GM23248 (cell line): ENCODE measurements around the gene LRAT.

Source experiments
- EZH2 ChIP-seq: fragments of 200-600 bp; sonication (generic); IDR thresholded peaks from 2 replicates; pipeline ENCODE4 v1.6.1; 2018; ENCODE audit warnings: antibody characterized with exemption, mild to moderate bottlenecking; ENCODE audit not compliant: insufficient read depth, poor library complexity, severe bottlenecking
- EZH2phosphoT487 ChIP-seq: fragments of 200-600 bp; sonication (generic); IDR thresholded peaks from 2 replicates; pipeline ENCODE4 v1.6.1; 2018; ENCODE audit warnings: antibody characterized with exemption, moderate library complexity, mild to moderate bottlenecking, low read depth; ENCODE audit not compliant: insufficient read depth

DNA sequence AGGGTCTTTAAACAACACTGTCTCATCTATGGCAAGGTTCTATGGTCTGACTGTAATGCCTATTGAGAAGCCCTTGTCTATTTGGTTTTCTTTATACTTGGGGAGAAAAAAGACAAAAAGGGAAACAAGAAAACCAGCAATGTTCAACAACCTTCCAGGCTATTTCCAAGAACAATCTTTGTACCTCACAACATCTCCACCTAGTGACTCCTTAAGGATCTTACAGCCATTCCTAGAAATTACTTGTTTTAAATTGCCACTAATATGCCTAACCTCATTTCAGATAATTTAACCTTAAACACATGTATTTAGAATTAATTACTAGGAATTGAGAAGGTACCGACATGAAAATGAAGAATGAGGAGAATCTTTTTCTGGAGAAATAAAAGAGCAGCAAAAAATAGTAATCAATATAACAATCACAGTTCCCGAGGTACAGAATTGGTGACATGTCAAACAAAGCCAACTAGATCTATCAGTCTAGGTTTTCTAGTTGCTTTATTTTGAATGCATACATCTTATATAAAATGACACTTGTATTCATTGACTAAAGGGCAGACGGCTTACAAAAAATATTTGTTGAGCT is 35.7 kb downstream of the LRAT start:
- TF ChIP-seq EZH2phosphoT487 (no peak), EZH2 (no peak)
